Spleen (tissue), 11 donors: ENCODE measurements around the gene ALDH1A1. TPM values are rescaled to one million over a fixed set of nuclear protein-coding genes. Genes with fewer than 3 reads are reported as not detected.

Experiments
- DNase-seq: peaks from one replicate; pipeline ENCODE4 v3.0.0-alpha.2; 2020
- H3K27ac ChIP-seq, 8 donors: fragments of 200-600 bp; sonication (generic) in 7 of 8; 1 replicate in 4 of 8; 2 replicates in 4 of 8; pipeline versions ENCODE4 v1.5.0 to v1.8.0; 2016 to 2021; ENCODE audit warnings: inconsistent platforms in 4 of 8, mild to moderate bottlenecking in 4 of 8, moderate library complexity in 1 of 8
- H3K27me3 ChIP-seq, 7 donors: fragments of 200-600 bp; sonication (generic) in 6 of 7; replicated peaks in 1 of 7; 1 replicate in 4 of 7; 2 replicates in 3 of 7; pipeline versions ENCODE4 v1.5.0 to v1.8.0; 2016 to 2021; ENCODE audit warnings: inconsistent platforms in 3 of 7, mild to moderate bottlenecking in 1 of 7
- H3K36me3 ChIP-seq, 6 donors: fragments of 200-600 bp; sonication (generic) in 5 of 6; 1 replicate in 4 of 6; 2 replicates in 2 of 6; pipeline versions ENCODE4 v1.5.0 to v1.8.0; 2016 to 2021; ENCODE audit warnings: inconsistent platforms in 2 of 6
- H3K4me1 ChIP-seq, 6 donors: fragments of 200-600 bp; sonication (generic) in 5 of 6; 1 replicate in 3 of 6; 2 replicates in 3 of 6; pipeline versions ENCODE4 v1.5.0 to v1.8.0; 2016 to 2021; ENCODE audit warnings: inconsistent platforms in 3 of 6
- H3K4me3 ChIP-seq, 8 donors: fragments of 200-600 bp; sonication (generic) in 7 of 8; 1 replicate in 4 of 8; 2 replicates in 4 of 8; pipeline versions ENCODE4 v1.5.0 to v1.8.0; 2016 to 2021; ENCODE audit warnings: inconsistent platforms in 4 of 8, mild to moderate bottlenecking in 4 of 8, moderate library complexity in 2 of 8
- H3K9me3 ChIP-seq, 8 donors: fragments of 200-600 bp; sonication (generic) in 7 of 8; 1 replicate in 4 of 8; 2 replicates in 4 of 8; pipeline versions ENCODE4 v1.5.0 to v1.8.0; 2016 to 2021; ENCODE audit warnings: inconsistent platforms in 4 of 8
- POLR2A ChIP-seq, 3 donors: fragments of 450-650 bp; IDR thresholded peaks; one replicate each; pipeline ENCODE4 v1.5.1; 2017; ENCODE audit warnings: antibody characterized with exemption in 3 of 3, mild to moderate bottlenecking in 1 of 3
- POLR2AphosphoS5 ChIP-seq, 3 donors: sonication (generic); formaldehyde crosslinking; IDR thresholded peaks; one replicate each; pipeline ENCODE4 v1.5.1; 2017; ENCODE audit warnings: antibody characterized with exemption in 3 of 3
- WGBS, 5 donors: extraction: QIAGEN DNeasy Blood & Tissue Kit in 3 of 5; methylation state at CpG; one replicate each; pipeline versions ENCODE4 v1.1.5 to v1.1.7; 2013 to 2018; 5-methylcytosine and 5-hydroxymethylcytosine counted together
- intact Hi-C: fragments of 100-400 bp; cut with DNase I; formaldehyde crosslinking; loops from one replicate; pipeline ENCODE4 v1.15.0; 2023; ENCODE audit warnings: low total_unique reads
- polyA plus RNA-seq, 3 donors: library from polyadenylated mRNA; stranded (reverse); fragments of 200-250 nt; gene quantifications; one replicate each; pipeline ENCODE4 v1.2.1, GENCODE V29; 2013
- total RNA-seq, 7 donors: library from RNA; depleted of rRNA in 3 of 7; stranded (reverse); fragments of >200 nt in 3 of 7; fragmentation: NEBNext Ultra II Directional in 4 of 7; extraction: Animal tissue kit (Norgen Biotek cat#: 25700) in 4 of 7; gene quantifications; one replicate each; pipeline versions ENCODE4 v1.1.0 to v1.2.1, GENCODE V29; 2016 to 2021
- TF ChIP-seq, protein P1 (sequence below), 11 experiments: fragments of 200-600 bp in 7 of 11; fragments of 450-650 bp in 4 of 11; sonication (generic) in 4 of 11; IDR thresholded peaks in 8 of 11; conservative IDR thresholded peaks in 3 of 11; 1 replicate in 7 of 11; 2 replicates in 4 of 11; pipeline versions ENCODE4 v1.4.0 to v1.8.0; 2016 to 2021; ENCODE audit warnings: antibody characterized with exemption in 11 of 11, inconsistent platforms in 4 of 11, mild to moderate bottlenecking in 1 of 11
- donor health status: healthy with polysubstance abuse.
- donor health status: DM: no; HTN: no; CAD: no; lungs with moderate emphysema.
- donor health status: DM: no; HTN: no; CAD: no.
- donor health status: Bipolar disorder and iron deficiency.
- donor health status: healthy.
- donor health status: DM: no; HTN: no; CAD: no.
- donor health status: DM: yes; HTN: yes; CAD: no.

ALDH1A1 gene
- total and polyA plus RNA-seq, 10 donors = 19.1 to 129 (median 64.4) TPM

DNA sequence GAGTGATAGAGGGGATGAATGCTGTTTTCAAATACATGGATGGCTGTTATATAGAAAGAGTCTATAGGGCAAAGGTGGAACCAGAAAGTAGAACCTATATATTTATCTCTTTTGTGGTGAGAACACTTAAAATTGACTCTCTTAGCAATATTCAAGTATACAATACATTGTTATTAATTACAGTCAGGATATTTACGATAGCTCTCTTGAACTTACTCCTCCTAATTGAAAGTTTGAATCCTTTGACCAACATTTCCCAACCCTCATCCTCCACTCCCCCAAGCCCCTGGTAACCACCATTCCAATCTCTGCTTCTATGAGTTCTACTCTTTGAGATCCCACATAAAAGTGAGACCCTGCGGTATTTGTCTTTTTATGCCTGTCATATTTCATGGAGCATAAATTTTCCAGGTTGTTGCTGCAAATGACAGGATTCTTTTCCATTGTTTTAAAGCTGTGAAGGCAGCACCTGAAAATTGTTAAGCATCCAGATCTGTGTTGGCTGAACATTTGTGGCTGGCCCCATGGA is 41.5 kb downstream of the ALDH1A1 start:
- WGBS, 5 donors = 91 to 97% (median 96%) methylated on average over 2 of the region's 2 CpGs
- no peak for TF ChIP-seq POLR2AphosphoS5 (IDR thresholded peaks at IDR 0.05)
- TF ChIP-seq POLR2A (IDR thresholded peaks at IDR 0.05) = no peak
- TF ChIP-seq, protein P1, sequence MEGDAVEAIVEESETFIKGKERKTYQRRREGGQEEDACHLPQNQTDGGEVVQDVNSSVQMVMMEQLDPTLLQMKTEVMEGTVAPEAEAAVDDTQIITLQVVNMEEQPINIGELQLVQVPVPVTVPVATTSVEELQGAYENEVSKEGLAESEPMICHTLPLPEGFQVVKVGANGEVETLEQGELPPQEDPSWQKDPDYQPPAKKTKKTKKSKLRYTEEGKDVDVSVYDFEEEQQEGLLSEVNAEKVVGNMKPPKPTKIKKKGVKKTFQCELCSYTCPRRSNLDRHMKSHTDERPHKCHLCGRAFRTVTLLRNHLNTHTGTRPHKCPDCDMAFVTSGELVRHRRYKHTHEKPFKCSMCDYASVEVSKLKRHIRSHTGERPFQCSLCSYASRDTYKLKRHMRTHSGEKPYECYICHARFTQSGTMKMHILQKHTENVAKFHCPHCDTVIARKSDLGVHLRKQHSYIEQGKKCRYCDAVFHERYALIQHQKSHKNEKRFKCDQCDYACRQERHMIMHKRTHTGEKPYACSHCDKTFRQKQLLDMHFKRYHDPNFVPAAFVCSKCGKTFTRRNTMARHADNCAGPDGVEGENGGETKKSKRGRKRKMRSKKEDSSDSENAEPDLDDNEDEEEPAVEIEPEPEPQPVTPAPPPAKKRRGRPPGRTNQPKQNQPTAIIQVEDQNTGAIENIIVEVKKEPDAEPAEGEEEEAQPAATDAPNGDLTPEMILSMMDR (IDR thresholded peaks at IDR 0.05 in 8 of 11, conservative IDR thresholded peaks at IDR 0.05 in 3 of 11) = no peak
- no peaks in the 10 kb centered on the region for H3K27me3 ChIP-seq
- intact Hi-C loops = no loop called here
- peaks cover 0 to 10% (median 0%) of the 10 kb centered on the region in 6 donors for H3K36me3 ChIP-seq
- peaks cover 0 to 16% (median 4%) of the 10 kb centered on the region in 6 donors for H3K4me1 ChIP-seq
- H3K4me3 ChIP-seq = no peak overlapping the region
- H3K27ac ChIP-seq = no peak overlapping the region
- no peak for DNase-seq
- no peaks in the 10 kb centered on the region for H3K9me3 ChIP-seq

DNA sequence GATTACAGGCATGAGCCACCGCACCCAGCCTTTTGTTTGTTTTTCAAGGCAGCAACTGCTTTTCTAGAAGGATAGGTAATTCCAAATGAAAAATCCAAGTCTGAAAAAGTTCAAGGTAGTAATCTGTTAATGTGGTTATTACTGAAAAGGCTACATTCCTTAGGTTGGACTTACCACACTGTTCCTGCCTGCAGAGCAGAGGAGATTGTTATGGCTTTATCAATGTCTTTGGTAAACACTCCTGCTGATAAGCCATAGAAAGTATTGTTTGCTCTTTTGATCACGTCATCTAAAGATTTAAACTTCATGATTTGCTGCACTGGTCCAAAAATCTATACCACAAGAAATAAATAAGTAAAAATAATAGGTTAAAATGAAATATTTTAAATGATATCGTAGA is 43.4 kb downstream of the ALDH1A1 start:
- no peaks in the 10 kb centered on the region for H3K27me3 ChIP-seq
- WGBS, 5 donors = 87 to 98% (median 87%) methylated on average over 3 of the region's 3 CpGs
- no peak overlapping the region for H3K27ac ChIP-seq
- no peaks in the 10 kb centered on the region for H3K9me3 ChIP-seq
- TF ChIP-seq, protein P1 (IDR thresholded peaks at IDR 0.05 in 8 of 11, conservative IDR thresholded peaks at IDR 0.05 in 3 of 11) = no peak
- TF ChIP-seq POLR2AphosphoS5 (IDR thresholded peaks at IDR 0.05) (no peak), POLR2A (IDR thresholded peaks at IDR 0.05) (no peak)
- no peak for DNase-seq
- H3K4me3 ChIP-seq = no peak overlapping the region
- intact Hi-C loops = no loop called here
- H3K4me1 ChIP-seq = peaks cover 0 to 16% (median 4%) of the 10 kb centered on the region in 6 donors
- peaks cover 0 to 3% (median 0%) of the 10 kb centered on the region in 6 donors for H3K36me3 ChIP-seq

DNA sequence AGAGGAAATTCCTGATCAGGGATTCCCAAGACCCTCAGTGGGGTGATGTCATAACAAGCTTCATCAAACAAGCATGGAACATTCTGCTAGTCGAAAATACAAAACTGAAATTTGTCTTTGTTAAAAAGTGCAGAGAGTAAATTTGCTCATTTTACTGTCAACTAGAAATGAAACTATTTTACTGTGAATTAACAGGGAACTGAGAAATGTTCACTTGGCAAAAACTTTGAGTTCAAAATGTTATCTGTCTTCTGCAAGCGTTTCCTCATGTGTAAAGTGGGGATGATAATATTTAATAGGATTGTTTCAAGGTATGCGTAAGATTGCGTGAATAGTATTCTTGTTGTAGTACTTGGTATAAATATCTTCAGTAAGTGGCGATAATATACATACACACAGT is 45.4 kb downstream of the ALDH1A1 start:
- DNase-seq = no peak
- 50 to 72% (median 58%) methylated on average over 5 of the region's 5 CpGs for WGBS, 5 donors
- Histone ChIP-seq H3K27ac (peak overlapping the region in 6 of 8 donors; percentile 16 to 53 (median 42)), H3K27me3 (no peaks in the 10 kb centered on the region), H3K4me3 (no peak overlapping the region), H3K36me3 (peaks cover 0 to 6% (median 0%) of the 10 kb centered on the region in 6 donors), H3K4me1 (peaks cover 0 to 16% (median 4%) of the 10 kb centered on the region in 6 donors), H3K9me3 (no peaks in the 10 kb centered on the region)
- intact Hi-C loops = no loop called here
- no peak for TF ChIP-seq POLR2AphosphoS5 (IDR thresholded peaks at IDR 0.05)
- TF ChIP-seq POLR2A (IDR thresholded peaks at IDR 0.05) = no peak

DNA sequence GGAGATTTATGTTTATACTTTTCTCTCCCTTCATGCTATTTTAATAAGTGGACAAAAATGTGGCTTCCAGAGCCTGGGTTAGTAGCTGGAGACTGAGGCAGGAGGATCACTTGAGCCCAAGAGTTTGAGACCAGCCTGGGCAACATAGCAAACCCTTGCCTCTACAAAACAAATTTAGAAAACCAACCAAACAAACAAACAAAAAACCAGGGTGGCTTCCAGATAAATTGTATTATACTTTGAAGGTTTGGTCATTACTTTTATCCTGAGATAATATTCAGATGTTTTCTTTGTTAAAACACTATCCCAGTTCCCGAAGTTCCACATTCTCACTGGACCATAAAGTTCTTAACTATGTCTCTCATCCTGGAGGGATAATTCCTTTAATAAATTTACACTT is 46.0 kb downstream of the ALDH1A1 start:
- Histone ChIP-seq H3K4me3 (no peak overlapping the region), H3K27ac (peak overlapping the region in 6 of 8 donors; percentile 16 to 53 (median 42)), H3K36me3 (peaks cover 0 to 6% (median 0%) of the 10 kb centered on the region in 6 donors), H3K4me1 (peaks cover 0 to 16% (median 4%) of the 10 kb centered on the region in 6 donors), H3K9me3 (no peaks in the 10 kb centered on the region), H3K27me3 (no peaks in the 10 kb centered on the region)
- TF ChIP-seq POLR2A (IDR thresholded peaks at IDR 0.05) (no peak), POLR2AphosphoS5 (IDR thresholded peaks at IDR 0.05) (no peak)
- TF ChIP-seq, protein P1 (IDR thresholded peaks at IDR 0.05 in 8 of 11, conservative IDR thresholded peaks at IDR 0.05 in 3 of 11) = no peak
- WGBS, 5 donors = 76 to 93% (median 83%) methylated on average over 1 of the region's 1 CpG
- intact Hi-C loops = no loop called here
- DNase-seq = no peak
